ENCODE measurements around the gene PRC1.

- TF ChIP-seq CTCF (IDR thresholded peaks at IDR 0.05) (no peak), EP300 (IDR thresholded peaks at IDR 0.05) (no peak)
Observed at GRCh38 chr15:90988296-90988695, 6.0 kb downstream of the PRC1 start.

Data from sigmoid colon (tissue), 4 donors.